Tibial nerve (tissue), 4 donors: ENCODE results near the gene CD7.

Experiments
- EP300 ChIP-seq, 2 donors: sonication (generic); formaldehyde crosslinking; IDR thresholded peaks; one replicate each; pipeline ENCODE4 v1.6.1; 2017; ENCODE audit warnings: antibody characterized with exemption in 2 of 2, mild to moderate bottlenecking in 1 of 2
- POLR2A ChIP-seq, 2 donors: fragments of 450-650 bp; IDR thresholded peaks; one replicate each; pipeline ENCODE4 v1.6.1; 2017; ENCODE audit warnings: antibody characterized with exemption in 2 of 2, mild to moderate bottlenecking in 2 of 2, moderate library complexity in 2 of 2
- TF ChIP-seq, protein P1 (sequence below), 5 experiments: fragments of 200-600 bp in 3 of 5; fragments of 450-650 bp in 2 of 5; sonication (generic) in 3 of 5; IDR thresholded peaks; one replicate each; pipeline ENCODE4 v1.5.1; 2016 to 2019; ENCODE audit warnings: antibody characterized with exemption in 5 of 5, mild to moderate bottlenecking in 3 of 5, moderate library complexity in 2 of 5

DNA sequence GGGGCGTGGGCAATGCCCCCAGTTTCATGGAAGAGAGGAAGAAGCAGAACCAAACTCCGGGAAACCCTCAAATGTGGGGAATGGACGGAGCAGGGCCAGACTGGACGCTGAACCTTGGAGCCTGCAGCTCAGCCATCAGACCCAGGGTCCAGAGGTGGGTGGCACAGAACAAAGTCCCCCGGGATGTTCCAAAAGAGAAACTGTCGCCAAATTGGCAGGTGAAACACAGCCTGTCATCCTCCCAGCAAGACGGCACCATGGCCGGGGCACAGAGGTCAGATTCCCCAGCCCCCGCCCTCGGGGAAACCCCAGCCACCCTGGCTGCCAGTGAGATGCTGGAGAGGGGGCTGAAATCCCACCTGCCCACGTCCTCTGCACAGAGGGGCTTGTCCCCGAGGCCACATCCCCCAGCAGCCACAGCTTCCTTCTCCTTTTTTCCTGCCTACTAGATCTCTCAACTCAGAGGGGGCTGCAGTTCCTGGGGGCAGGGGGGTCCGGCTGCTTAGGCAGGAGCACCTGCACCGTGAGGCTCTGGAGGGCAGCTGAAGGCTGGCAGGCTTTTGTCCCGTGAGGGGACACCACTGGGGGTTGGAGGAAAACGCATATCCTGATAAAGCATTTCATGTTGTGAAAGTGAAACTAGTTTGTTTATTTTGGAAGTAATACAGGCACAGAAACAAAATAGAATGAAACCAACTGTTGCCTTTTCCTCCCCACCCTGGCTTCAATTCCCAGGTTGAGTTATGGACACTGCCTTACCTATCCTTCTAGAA, 17.4 kb upstream of the CD7 start:
- TF ChIP-seq, protein P1, sequence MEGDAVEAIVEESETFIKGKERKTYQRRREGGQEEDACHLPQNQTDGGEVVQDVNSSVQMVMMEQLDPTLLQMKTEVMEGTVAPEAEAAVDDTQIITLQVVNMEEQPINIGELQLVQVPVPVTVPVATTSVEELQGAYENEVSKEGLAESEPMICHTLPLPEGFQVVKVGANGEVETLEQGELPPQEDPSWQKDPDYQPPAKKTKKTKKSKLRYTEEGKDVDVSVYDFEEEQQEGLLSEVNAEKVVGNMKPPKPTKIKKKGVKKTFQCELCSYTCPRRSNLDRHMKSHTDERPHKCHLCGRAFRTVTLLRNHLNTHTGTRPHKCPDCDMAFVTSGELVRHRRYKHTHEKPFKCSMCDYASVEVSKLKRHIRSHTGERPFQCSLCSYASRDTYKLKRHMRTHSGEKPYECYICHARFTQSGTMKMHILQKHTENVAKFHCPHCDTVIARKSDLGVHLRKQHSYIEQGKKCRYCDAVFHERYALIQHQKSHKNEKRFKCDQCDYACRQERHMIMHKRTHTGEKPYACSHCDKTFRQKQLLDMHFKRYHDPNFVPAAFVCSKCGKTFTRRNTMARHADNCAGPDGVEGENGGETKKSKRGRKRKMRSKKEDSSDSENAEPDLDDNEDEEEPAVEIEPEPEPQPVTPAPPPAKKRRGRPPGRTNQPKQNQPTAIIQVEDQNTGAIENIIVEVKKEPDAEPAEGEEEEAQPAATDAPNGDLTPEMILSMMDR (IDR thresholded peaks at IDR 0.05): no peak
- no peak for TF ChIP-seq POLR2A (IDR thresholded peaks at IDR 0.05)
- TF ChIP-seq EP300 (IDR thresholded peaks at IDR 0.05): no peak
